GM12892 (cell line): ENCODE data around the gene NADK2.
A peak's percentile ranks its signal among the peaks of the same experiment; 100 is the strongest.

Source experiments
- DNase-seq: peaks from one replicate; pipeline ENCODE4 v3.0.0; 2011; ENCODE audit not compliant: insufficient read length
- FAIRE-seq: peaks from 2 replicates; lab custom pipeline; 2011; peaks lifted over from hg19 to GRCh38; lab: Jason Lieb, UNC
- POLR2A ChIP-seq: IDR thresholded peaks from 2 replicates; pipeline ENCODE4 v1.6.1; 2011; ENCODE audit warnings: low read depth, low read length, control low read depth
- POLR2AphosphoS5 ChIP-seq: IDR thresholded peaks from 2 replicates; pipeline ENCODE4 v1.6.1; 2011; ENCODE audit warnings: low read depth, low read length, control low read depth
- TAF1 ChIP-seq: IDR thresholded peaks from 2 replicates; pipeline ENCODE4 v1.6.1; 2011; ENCODE audit warnings: low read depth, mild to moderate bottlenecking, control low read depth, low read length, borderline replicate concordance

NADK2 gene

DNA sequence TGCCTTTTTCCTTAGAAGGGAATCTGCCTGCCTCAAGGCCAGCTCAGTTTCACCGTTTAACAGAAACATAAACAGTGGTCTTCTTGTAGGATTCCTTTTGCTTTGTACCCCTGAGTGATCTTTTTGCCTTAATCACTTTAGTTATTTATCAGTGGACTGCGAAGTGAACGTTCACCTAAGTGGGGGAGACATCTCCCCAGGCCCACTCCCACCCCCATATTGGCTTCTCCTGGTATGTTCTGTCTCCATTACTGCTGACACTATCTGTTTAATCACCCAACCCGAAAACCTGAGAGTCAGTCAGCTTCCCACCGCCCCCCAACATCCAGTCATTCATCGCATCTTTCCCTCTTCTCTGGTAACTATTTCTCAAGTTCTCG is 88.4 kb downstream of the NADK2 start:
- TF ChIP-seq TAF1 = no peak
- no peak for DNase-seq

DNA sequence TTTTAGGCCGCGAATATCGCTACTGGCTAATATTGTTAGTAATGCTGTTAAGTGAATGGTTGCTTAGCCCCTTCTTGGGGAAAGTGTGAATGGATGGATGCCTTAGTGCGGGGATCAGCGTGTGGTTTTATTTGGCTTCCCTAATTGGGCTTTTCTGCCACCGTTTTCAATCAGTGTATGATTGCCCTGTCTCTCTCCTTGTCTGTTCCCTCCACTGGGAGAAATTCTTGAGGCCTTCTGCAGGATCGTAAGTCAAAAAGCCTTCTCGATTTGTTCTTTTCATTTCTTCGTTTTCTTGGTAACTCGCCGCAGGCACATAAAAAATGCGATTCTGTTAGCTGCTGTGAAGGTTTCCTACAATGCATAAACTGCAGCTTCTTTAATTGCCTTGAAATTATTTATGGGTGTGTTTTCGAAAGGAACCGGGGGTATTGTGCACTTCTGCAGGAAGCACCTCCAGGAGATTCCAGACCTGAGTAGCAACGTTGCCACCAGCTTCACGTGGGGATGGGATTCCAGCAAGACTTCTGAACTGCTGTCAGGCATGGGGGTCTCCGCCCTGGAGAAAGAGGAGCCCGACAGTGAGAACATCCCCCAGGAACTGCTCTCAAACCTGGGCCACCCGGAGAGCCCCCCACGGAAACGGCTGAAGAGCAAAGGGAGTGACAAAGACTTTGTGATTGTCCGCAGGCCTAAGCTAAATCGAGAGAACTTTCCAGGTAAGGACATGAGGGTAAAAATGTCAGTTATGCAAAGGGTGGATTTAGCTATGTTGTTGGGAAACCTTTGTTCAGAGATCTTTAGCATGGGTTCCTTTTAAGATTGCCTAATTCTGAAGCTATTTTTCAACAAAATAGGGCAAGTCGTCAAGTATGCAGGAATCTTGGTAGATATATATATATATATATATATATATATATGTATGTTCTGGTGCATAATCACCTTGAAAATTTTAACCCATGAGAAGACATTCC is 89.1 kb downstream of the NADK2 start:
- TF ChIP-seq TAF1 (no peak), POLR2A (no peak), POLR2AphosphoS5 (no peak)
- FAIRE-seq = peak; percentile 48
- no peak for DNase-seq

More for the DNA sequence above, 88.4 kb downstream of the NADK2 start:
- no peak for FAIRE-seq

DNA sequence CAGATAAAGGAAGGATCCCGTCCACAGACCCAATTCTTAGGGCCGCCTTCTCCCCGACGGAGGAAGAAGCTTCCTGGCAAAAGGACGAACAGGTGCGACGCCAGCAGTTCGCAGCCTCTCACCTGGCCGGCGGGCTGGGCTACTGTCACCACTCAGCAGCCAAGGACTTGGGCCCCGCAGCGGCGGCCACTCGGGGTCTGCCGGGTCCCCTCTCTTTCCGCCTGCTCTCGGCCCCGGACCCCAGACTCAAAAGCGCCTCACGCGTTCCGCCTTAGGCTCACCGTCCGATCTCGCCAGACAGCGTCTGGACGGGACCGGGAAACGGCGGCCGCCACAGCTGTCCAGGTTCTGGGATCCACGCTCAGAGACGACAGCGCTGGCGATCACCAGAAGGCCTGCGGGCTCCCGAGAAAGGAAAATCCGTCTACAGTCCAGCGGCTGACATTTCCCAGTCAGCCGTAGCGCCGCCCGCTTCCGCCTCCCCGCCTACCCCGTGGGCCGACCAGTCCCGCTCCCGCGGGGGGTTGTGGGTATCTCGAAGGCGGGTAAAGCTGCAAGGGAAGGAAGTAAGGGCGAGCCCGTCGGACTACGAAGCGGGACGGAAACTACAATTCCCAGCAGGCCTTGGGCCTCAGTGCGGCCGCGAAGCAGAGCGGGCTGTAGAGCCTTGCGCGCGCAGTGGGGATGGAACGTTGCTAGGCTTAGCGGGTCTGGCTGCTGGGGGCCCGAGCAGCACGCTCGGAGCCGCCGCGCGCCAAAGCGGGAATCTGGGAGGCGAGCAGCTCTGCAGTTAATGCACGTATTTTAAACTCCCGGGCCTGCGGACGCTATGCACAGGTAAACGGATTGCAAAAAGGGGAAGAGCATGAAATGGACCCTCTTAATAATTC is 90.0 kb downstream of the NADK2 start, which contains the start of the genes LMBRD2 and SKP2:
TSS of gene LMBRD2 (minus strand) at position 454 of the 890 bp plus-strand sequence. CDS start 8,538 bp downstream, outside the sequence.
TSS of gene SKP2 (plus strand) at position 678 of the 890 bp plus-strand sequence. CDS start at position 830, 152 bp downstream.
- DNase-seq (peak; percentile 82), FAIRE-seq (peak; percentile 99)
- TF ChIP-seq TAF1 (peak; percentile 48; the same call in 1 of the 2 replicates), POLR2AphosphoS5 (peak; percentile 55), POLR2A (peak; percentile 70)

DNA sequence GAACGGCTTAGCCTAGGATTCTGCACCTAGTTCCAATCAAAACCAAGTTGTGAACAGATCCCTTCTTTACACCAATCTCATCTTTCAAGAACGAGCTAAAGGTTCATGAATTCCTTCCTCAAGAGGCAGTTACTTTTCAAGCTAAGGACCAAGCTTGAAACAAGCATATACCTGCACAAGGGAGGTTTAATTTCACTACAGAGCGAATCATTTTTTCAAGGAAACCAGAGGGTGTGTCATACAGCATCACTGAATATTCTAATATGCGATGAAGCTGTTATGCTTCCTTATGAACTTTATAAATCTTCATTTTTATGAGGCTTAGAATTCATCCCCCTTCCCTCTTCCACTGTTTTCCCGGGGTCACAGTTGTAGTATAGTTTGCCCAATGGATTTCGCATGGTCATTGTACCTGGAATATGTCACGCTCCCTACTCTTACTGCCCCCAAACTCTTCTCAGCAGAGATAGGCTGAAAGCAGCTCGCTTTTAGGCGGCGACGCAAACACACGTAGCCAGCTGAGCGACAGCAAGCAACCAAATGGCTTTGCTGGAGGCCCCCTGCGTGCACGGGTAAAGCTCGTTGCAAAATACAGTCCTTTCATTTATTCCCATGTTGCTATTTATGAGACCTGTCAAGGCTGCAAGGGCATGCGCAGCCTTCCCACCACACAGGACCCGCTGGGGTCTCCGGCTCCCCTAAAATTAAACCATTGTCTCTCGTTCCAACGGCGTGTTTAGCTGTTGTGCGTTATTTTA is 90.9 kb downstream of the NADK2 start:
- DNase-seq = no peak
- no peak for TF ChIP-seq POLR2A
- peak; percentile 56; the same call in 1 of the 2 replicates for TF ChIP-seq POLR2AphosphoS5
- TF ChIP-seq TAF1 = peak; percentile 69; the same call in 1 of the 2 replicates
- FAIRE-seq = peak; percentile 62

DNA sequence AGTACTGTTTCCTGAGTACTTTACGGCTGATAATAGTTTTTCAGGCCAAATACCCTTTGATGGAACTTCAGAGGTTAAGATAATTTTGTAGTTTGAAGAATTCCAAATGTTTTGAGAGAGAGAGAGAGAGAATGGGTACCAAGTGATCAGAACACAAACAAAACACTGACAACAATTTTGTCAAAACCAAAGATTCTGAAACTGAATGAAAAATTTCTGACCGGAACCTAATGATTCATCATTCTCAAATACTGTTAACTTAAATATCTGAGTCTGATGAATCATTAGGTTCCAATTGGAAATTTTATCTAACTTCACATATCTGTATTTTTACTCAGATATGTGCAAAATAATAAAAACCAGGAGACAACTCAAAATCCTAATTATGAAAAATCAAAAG is 94.0 kb downstream of the NADK2 start:
- TF ChIP-seq TAF1 = no peak
- no peak for TF ChIP-seq POLR2A
- no peak for TF ChIP-seq POLR2AphosphoS5
- FAIRE-seq = no peak
- DNase-seq = no peak

DNA sequence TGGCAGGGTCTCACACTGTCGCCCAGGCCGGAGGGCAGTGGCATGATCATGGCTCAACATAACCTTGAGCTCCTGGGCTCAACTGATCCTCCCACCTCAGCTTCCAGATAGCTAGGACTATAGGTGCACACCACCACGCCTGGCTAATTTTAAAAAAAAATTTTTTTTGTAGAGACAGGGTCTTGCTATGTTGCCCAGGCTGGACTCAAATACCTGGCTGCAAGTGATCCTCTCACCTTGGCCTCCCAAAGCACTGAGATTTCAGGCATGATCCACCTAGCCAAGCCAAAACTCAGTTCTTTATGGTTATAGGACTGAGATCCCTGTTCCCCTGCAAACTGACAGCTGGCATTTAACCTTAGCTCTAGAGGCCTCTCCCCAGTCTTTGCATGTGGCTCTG is 95.3 kb downstream of the NADK2 start:
- no peak for FAIRE-seq
- no peak for TF ChIP-seq POLR2A
- no peak for TF ChIP-seq POLR2AphosphoS5
- no peak for TF ChIP-seq TAF1
- DNase-seq = no peak

DNA sequence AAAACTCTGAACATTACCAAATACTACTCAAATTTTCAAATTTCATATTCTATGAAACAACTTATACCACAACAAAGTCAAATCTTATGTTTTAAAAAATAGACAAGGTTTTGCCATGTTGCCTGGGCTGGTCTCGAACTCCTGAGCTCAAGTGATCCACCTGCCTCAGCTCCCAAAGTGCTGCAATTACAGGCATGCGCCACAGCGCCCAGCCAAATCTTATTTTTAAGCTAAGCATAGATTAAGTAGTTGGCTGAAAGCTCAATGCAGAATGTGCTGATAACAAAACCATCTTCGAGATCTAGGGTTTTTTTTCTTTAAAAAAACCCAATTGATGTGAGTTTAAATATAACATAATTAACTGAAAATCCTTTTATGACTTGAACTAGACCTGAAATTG is 96.4 kb downstream of the NADK2 start:
- DNase-seq = no peak
- no peak for FAIRE-seq
- no peak for TF ChIP-seq POLR2AphosphoS5
- TF ChIP-seq TAF1 = no peak
- TF ChIP-seq POLR2A = no peak
